Activated CD4-positive, alpha-beta T cell treated with anti-CD3 and anti-CD28 coated beads, Interleukin-2, Interleukin-6, amounts not matched to agents 100 ng/mL and 50 ng/mL, durations not matched to agents 16 hours and 8 hours (primary cell): ENCODE measurements around the gene ISOC1.

Experiments used
- DNase-seq: peaks from one replicate; pipeline ENCODE4 v3.0.0-alpha.2; 2020

The ISOC1 gene

GRCh38 chr5:129141078-129141477 is 46.5 kb downstream of the ISOC1 start:
- no peak for DNase-seq

- no peak for DNase-seq
Observed at GRCh38 chr5:129141696-129142095, 47.1 kb downstream of the ISOC1 start.

GRCh38 chr5:129155876-129156275 is 61.3 kb downstream of the ISOC1 start:
- DNase-seq, result no peak

- no peak for DNase-seq
Observed at GRCh38 chr5:129161830-129162229, 67.3 kb downstream of the ISOC1 start.
